Kidney glomerular epithelial cell (primary cell): ENCODE measurements around the gene BPIFB4.
"Not testable (repeated sequence)": the region's sequence is repeated elsewhere in the genome, so short reads cannot be mapped to it uniquely, and the experiment has no call there.

Experiments
- DNase-seq: peaks from one replicate; lab custom pipeline; 2025; lab: John Stamatoyannopoulos, UW

The BPIFB4 gene

DNA sequence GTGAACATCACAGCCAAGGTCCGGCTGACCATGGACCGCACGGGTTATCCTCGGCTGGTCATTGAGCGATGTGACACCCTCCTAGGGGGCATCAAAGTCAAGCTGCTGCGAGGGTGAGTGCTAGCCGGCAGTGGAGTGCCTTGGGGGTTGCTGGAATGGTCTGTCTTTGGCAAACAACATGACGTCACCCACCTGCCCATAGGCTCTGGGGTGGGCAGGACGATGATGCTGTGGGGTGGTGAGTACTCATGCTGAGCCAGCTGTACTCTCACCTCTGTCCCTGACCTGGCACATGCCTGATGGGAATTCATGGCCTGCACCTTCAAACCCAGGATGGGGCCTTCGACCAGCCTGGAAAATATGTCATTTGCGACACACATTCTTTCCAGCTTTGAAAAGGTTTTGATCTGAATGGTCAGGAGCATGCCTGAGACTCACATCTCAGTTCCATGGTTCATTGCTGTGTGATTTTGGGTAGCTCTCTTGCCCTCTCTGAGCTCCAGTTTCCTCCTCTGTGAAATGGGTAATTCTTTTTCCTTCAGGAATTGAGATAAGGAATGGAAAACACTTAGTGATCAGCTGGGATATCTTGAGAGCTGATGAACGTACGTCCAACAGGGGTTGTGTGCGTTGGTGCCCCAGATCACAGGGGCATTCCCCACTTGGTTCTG, 6.7 kb downstream of the BPIFB4 start:
- DNase-seq, result no peak

DNA sequence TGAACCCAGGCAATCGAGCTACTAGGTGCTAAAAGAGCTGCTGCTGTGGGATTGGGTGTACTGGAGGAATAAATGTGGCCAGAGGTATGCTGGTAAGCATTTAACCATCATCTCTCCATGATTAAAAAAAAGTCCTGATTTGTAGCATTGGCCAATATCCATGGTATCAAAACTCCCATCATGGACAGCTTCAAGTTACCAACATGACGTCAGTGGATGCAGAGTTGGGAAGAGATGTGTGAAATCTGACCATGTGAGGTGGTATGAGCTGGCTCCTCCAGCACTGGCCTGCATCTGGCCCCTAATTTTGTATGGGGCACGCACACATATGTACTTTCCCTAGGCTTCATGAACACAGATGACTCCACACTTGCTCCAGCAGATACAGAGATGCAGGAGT, 11.7 kb downstream of the BPIFB4 start:
- DNase-seq, result no peak

DNA sequence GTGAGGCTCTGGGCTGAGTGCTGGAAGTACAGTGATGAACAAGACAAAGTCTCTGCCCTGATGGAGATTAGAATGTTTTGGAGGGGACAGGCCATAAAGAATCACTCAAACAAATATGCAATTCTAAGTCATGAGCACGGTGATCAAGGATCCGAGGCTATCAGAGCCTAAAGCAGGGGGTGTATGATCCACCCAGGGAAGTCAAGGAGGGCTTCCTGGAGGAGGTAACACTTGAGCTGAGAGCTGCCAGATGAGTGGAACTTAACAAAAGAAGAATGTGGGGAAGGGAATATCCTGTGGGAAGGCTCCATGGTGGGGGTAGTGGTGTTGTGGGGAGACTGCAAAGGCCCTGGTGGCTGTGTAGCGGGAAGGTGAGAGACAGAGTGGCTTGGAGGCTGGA, 12.2 kb downstream of the BPIFB4 start:
- no peak for DNase-seq

DNA sequence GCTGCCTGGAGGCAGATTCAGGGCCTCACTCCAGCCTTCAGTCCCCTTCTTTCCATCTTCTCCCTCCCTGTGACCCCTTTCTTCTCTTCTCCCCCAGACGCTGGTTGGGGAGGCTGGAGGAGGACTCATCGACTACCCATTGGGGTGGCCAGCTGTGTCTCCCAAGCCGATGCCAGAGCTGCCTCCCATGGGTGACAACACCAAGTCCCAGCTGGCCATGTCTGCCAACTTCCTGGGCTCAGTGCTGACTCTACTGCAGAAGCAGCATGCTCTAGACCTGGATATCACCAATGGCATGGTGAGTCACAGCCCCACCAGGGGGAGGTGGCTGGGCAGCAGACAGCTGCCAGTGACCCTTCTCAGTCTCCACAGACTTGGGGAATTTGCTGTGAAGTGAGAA, 12.9 kb downstream of the BPIFB4 start:
- no peak for DNase-seq

DNA sequence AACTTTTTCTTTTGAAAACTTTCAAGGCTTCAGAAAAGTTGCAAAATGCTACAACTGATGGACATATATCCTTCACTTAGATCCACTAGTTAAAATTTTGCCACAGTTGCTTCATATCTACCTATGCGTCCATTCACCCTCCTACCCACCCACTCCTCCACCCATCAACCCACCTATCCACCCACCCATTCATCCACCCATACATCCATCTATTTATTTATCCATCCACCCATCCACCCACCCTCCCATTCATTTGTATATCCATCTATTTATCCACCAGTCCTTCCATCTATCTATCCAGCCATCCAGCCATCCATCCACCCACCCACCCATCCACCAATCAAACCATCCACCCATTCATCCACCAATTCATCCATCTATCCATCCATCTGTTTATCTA, 13.6 kb downstream of the BPIFB4 start:
- no peak for DNase-seq

DNA sequence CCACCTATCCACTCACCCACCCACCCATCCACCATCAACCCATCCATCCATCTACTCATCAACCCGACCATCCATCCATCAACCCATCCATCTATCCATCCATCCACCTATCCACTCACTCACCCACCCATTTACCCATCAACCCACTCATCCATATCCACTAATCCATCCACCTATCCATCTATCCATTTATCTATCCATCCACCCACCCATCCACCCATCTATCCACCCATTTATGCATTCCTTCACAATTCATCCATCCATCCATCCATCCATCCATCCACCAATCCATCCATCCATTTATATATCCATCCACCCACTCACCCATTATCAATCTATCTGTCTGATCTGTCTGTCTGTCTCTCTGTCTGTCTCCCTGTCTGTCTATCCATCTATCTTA, 14.1 kb downstream of the BPIFB4 start:
- no peak for DNase-seq

DNA sequence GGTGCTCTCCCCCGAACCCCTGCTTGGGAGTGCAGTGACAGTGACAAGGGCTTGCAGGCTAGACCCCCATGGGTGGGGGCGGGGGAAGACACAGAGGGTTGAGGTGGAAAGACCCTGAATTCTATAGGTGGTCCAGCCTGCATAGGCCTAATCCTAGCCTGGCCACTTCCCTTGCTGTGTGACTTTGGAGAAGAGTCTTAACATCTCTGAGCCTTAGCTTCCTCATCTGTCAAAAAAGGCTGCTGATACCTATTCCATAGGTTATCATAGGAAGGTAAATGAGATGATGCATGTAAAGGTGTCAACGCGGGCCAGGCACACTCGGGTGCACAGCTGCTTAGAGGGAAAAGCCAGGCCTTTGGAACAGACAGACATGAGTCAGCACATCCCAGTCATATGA, 15.8 kb downstream of the BPIFB4 start:
- no peak for DNase-seq

DNA sequence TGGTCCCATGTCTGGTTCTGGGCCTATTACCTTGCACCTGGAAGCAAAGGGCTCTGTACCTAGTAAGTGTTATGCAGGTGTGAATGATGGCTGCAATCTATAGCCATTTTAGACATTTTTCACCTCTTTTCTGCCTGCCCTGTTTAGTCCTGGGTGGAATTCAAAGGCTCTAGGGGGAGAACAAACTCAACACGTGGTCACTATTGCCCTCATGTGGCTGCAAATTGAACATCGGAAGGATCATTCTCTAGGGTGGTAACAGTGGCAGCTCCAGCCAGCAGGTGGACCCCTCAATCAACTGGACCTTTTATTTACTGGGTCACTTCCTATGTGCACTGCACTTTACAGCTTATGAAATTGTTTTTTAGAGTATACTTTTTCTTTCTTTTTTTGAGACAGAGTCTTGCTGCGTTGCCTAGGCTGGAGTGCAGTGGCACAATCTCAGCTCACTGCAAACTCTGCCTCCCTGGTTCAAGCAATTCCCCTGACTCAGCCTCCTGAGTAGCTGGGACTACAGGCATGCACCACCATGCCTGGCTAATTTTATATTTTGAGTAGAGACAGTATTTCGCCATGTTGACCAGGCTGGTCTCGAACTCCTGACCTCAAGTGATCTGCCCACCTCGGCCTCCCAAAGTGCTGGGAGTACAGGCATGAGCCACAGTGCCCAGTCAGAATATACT, 16.6 kb downstream of the BPIFB4 start:
- peak; percentile 62 for DNase-seq

DNA sequence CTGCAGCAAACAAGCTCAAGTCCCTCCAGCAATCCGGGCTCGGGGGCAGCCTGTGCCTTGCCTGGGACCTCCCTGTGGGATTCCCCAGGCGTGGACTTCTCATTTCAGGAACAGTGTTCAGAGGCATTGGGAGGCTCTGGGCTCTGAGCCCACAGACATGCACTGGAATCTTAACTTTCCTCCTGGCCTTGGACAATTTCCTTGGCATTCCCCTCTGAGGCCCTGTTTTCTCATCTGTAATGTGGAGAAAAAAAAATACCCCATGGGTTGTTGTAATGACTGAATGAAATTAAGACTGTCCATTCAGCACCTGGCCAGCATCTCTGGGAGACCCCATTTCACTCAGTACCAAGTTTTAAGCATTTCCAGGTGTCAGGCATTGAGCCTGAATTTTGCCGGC, 17.6 kb downstream of the BPIFB4 start:
- DNase-seq, result no peak

DNA sequence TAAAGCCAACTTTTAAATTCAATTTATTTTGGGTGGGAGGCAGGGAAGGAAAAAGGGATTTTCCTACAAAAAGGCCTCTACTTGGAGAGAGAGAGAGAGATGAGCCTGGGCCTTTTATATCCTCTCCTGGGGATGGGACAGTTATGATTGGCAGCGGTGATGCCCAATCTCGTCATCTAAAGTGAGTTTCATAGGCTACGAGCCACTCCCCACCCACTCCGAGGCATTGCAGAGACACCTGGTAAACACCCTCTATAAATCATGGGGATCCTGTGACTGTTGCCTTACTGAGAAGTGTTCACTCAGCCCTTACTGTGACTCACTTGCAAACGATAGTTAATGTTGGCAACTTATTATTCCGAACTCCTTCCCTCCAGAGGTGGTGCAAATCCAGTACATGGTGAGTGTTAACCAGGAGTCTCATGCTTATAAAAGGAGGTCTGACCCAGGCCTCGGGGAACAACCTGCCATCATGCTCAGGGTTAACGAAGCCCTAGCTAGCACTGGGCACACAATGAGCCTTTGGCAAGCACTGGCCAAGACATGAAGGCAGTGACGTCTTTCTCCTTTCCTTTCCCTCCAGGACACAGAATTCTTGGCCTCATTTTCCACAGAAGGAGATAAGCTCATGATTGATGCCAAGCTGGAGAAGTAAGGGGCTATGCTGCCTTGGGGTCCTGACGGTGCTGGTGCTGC, 20.5 kb downstream of the BPIFB4 start:
- no peak for DNase-seq

DNA sequence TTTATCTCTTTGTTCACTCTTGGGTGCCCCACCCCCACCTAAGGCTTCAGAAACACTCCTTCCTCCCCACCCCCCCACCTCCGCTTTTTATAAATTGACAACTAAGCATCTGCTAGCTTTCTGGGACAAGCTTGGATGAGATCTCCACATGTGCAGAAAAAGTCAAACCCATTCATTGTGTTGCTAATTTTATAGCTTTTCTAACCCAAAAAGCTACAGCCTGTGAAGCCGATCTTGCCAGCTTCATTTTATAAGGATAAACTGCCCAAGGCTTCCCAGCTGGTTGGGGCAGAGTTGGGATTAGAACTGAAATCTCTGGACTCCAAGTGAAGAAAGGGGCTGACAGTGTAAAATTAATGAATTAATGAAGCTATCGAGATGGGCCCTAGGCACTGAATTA, 24.1 kb downstream of the BPIFB4 start:
- no peak for DNase-seq

DNA sequence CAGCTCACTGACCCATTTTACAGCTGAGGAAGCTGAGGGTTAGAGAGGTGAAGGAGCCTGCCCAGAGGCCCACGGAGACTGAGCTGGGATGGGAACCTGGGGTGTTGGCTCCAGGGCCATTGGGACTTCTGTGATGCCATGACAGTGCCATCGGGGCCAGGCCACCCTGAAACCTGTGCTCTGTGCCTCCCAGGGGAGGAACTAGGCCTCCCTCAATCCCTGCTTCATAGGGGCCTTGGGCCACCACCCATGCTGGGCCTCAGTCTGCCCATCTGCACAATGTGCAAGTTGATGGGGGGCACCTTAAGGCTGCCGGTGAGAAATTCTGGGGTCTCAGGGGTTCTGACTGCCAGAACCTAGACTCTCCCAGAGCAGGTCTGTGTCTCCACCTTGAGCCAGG, 24.9 kb downstream of the BPIFB4 start:
- DNase-seq, result no peak

DNA sequence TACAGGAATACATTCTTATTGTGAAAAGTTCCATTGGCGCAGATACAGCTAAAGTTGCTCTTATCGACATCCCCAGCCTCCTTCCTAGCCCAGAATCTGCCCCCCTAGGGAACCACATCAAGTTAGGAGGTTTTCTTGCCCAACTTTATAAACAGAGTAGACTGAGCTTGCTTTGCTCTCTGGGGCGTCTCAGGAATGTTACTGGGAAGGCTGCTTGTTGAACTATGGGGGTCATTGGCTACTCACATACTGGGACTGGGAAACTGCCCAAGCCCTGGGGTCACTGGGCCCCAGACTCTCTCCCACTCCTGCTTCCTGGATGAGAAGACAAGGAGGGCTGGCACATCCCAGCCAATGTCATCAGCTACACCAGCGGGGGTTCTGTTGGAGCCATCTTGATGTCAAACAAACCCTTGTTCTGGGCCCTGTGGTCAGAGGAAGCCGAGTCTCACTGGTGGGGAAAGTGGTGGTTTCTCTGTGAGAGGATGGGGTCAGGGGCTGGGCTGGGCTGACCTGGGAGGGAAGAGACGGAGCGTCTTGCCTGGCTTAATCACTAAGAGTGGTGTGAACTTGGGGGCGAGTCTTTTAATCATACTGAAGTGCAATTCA, 26.0 kb downstream of the BPIFB4 start:
- no peak for DNase-seq

DNA sequence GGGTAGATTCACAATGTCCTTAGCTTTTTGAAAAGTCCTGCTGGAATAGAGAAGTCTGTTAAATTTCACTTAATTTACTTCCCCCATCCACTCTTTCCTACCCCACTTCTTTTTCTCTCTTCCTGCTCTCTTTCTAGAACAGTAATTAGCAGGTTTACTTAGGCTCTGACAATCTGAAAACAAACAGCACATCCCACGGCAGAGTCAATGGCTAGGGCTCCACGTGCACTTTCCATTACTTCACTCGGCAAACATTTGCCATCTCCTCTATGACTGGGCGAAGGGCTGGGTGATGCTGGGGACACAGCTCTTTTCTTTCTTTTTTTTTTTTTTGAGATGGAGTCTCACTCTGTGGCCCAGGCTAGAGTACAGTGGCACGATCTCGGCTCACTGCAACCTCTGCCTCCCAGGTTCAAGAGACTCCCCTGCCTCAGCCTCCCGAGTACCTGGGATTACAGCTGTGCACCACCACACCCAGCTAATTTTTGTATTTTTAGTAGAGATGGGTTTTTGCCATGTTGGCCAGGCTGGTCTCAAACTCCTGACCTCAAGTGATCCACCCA, 26.7 kb downstream of the BPIFB4 start:
- DNase-seq, result not testable (repeated sequence)

DNA sequence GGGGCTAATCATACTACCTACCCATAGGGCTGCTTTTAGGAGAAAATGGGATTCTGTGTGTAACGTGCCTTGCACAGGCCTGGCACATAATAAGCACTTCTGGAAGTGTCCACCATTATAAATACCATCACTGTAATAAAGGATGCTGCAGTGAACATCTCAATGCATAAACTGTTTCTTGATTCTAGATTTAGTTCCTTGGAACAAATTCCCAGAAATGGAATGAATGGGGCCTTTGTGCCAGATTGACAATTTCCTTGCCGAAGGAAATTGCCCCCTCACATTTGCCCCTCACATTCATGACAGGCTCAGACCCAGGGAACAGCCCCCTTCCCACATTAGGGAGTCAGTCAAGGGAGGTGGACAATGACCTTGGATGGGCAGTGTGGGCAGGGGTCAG, 29.2 kb downstream of the BPIFB4 start:
- no peak for DNase-seq

DNA sequence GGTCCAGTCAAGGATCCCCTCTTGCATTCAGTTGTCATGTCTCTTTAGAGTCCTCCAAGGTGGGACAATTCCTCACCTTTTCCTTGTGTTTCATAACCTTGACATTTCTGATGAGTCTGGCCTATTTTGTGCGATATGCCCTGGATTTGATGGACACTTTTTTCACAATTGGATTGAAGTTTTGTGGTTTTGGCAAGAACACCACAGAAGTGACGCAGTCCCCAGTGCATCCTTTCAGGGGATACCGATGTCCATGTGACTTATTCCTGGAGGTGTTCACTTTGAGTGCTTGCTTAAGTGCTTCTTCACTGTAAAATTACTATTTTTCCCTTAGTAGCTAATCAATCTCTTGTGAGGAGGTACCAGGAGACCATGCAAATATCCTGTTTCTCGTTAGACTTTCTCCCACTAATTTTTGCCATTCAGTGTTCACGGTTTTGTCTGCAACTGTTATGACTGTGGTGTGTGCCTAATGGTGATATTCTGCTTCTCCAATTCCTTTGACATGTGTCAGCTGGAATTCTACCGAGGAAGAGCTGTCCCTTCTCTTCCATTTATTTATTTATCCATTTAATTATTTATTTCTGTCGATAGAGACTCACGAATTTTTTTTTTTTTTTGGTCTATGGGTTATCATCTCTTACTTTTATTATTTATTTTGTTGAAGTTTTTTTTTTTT, 30.8 kb downstream of the BPIFB4 start:
- no peak for DNase-seq

DNA sequence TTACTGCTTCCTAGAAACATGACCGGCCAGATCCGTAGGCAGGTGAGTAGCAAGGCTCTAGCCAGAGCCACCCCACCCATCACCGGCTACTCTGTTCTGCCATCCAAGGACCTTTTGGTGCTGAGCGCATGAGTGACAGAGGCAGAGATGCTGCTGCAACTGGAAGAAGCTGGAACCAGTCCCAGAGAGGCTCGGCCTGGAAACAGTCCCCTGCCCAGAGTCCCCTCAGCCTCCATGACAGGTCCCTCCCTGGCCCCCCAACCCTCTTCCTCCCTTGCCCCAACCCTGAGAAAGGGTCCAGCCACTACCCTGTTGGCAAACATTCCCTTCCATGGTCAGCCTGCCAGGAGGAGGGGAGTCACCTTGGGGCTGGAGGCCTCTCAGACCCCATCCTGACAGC, 31.9 kb downstream of the BPIFB4 start:
- no peak for DNase-seq

DNA sequence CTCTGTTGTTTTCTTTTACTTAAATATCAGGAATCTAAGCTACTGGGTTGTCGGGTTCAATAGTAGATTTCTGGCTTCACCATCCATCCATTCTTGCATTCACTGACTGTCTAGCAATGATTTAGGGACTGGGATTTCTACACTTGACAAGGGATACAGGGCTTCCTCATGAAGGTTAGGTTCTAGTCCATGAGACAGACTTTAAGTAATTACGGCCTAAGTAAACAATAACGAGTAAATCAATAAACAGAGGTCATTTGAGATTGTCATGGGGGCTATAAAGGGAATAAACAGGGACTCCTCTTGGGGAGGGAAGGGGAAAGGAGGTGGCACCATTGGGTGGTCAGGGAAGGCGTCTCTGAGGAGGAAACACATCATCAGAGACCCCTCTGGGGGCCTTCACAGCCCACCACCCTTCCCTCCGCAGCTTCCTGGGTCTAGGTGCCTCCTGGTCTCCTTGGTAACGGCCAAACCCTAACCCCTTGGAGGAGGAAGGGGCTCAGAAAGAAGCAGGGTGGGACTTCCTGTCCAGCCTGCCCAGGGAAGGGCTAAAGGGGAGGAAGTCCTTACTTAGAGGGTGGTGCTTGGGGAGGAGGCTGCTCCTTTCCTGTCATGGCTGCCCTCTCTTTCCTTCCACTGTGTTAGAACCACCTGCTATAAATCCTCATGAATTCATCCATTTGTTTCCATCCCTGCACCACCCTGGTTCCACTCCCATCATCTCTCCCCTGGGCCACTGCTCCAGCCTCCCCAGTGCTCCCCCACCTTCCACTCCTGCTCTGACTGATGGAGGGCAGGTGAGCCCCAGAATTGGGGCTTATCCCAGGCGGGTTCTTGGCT, 33.3 kb downstream of the BPIFB4 start:
- DNase-seq, result no peak

DNA sequence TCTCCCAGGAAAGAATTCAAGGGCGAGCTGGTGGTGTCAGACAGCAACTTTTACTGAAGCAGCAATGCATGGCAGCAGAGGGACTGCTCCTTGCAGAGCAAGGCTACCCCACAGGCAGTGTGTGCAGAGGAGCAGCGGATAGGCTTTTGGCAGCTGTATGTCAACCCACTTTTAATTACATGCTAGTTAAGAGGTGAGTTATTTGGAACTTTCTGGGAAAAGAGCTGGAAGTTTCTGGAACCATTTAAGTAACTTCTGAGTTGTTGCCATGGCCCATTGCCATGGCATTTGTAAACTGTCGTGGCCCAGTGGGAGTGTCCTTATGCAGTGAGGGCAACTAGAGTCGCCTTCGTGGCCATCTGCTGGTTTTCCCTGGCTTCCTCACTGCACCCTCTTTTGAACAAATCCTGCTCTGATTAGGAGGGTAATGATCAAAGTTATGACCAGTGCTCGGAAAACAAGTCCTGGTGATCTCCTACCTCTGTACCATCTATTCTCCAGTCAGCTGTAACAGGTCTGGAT, 34.0 kb downstream of the BPIFB4 start:
- DNase-seq, result no peak

DNA sequence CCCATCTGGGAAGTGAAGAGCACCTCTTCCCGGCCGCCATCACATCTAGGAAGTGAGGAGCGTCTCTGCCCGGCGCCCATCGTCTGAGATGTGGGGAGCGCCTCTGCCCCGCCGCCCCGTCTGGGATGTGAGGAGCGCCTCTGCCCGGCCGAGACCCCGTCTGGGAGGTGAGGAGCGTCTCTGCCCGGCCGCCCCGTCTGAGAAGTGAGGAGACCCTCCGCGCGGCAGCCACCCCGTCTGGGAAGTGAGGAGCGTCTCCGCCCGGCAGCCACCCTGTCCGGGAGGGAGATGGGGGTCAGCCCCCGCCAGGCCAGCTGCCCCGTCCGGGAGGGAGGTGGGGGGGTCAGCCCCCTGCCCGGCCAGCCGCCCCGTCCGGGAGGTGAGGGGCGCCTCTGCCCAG, 36.1 kb downstream of the BPIFB4 start:
- not testable (repeated sequence) for DNase-seq
